Activated CD4-positive, alpha-beta T cell treated with anti-CD3 and anti-CD28 coated beads, Interleukin-2, amount 50 U/mL, for 1 hour (primary cell): ENCODE measurements around the gene LACTBL1.
"Not testable (repeated sequence)": the region's sequence is repeated elsewhere in the genome, so short reads cannot be mapped to it uniquely, and the experiment has no call there.

Source experiments
- DNase-seq: peaks from one replicate; pipeline ENCODE4 v3.0.0-alpha.2; 2020

The LACTBL1 gene, protein sequence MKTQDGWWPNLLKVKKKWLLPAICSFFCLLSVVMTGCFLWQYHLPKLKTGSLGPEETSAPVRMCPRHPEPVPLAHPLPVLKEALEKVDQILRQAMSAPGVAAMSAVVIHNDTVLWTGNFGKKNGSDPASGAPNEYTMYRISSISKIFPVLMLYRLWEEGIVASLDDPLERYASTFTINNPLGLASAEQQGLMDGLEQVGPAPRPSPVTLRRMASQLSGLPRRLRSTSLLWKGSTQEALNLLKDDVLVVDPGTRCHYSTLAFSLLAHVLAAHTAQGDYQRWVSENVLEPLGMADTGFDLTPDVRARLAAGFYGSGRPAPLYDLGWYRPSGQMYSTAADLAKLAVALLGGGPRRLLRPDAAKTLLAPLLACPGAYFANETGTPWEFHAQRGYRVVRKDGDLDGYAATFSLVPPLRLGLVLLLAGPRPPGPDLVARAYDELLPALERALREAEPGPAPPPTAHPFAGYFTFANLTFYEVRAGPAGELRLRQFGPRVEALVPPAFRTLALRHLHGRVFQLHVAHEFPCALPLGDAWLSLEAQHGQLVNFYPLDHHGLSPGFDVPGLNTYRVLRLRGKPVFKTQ

DNA sequence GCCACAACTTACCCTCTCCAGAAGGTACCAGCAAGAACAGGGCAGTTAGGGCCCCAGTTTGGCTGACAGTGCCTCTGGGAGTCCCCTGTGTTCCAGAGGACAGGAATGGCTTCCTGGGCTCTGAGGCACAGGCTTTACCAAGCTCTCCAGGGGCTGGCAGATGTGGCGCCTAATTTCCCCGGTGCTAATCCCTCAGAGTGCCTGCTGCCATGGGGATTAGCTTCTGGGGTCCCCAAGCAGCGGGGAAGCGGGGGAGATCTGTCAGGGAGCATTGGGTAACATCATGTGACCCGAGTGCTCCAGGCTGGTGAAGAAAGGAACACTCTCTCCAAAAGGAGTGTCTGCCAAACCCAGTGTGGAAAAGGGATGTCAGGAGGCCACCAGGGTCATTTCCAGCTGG is at the start of gene LACTBL1:
Gene LACTBL1 (minus strand): TSS at position 107 of the 400 bp plus-strand sequence. CDS start 550 bp downstream, outside the sequence.
- DNase-seq, result no peak

GRCh38 chr1:23021834-23022233 is 49.2 kb upstream of the LACTBL1 start:
- DNase-seq, result no peak

GRCh38 chr1:23020706-23021405 is 48.2 kb upstream of the LACTBL1 start:
- no peak for DNase-seq

- peak; percentile 6 for DNase-seq
These were observed 47.4 kb upstream of the LACTBL1 start for GRCh38 chr1:23019863-23020625.

DNA sequence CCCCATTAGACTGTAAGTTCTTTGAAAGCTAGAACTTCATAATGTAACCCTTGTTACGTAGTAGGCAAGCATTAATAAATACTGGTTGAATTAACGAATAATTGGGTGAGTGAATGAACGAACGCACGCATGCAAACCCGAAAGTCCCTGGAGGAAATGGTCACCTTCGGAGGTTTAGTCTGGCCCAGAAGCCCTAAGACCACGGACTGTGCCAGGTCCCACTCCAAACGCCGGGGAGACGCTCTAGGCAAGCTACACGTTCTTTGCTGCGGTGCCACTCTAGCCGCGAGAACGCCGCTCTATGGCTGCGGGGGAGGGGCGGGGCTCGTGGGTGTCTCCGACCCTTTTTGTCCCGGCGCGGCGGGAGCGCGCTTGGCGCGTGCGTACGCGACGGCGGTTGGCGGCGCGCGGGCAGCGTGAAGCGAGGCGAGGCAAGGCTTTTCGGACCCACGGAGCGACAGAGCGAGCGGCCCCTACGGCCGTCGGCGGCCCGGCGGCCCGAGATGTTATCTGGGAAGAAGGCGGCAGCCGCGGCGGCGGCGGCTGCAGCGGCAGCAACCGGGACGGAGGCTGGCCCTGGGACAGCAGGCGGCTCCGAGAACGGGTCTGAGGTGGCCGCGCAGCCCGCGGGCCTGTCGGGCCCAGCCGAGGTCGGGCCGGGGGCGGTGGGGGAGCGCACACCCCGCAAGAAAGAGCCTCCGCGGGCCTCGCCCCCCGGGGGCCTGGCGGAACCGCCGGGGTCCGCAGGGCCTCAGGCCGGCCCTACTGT is 46.6 kb upstream of the LACTBL1 start, which contains the start of gene KDM1A:
Gene KDM1A (plus strand): TSS at position 375 of the 769 bp plus-strand sequence. CDS start 129 bp downstream, at position 504.
- peak; percentile 94 for DNase-seq

- no peak for DNase-seq
These were observed 46.0 kb upstream of the LACTBL1 start for GRCh38 chr1:23018661-23019093.

DNA sequence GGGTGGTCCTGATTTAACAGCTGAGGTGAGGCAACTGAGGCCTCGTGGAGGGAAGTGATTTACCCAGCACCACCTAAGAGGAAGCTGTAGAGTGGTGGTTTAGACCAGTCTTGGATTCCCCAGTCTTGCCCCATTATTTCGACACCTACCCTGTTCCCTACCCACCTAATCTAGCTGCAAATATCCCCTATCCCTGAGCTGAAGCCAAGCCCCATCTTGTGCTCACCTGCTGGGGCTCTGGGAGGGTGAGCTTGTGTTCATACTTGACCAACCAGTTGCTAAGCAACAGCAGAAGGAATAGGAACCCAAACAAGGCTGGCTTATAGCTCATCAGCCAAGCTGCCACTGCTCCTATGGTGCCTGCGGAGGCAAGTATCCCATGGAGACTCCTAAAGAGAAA is 41.0 kb upstream of the LACTBL1 start:
- no peak for DNase-seq

- DNase-seq, result not testable (repeated sequence)
These were observed 37.4 kb upstream of the LACTBL1 start for GRCh38 chr1:23010025-23010424.

- DNase-seq, result no peak
These were observed 36.2 kb upstream of the LACTBL1 start for GRCh38 chr1:23008901-23009300.

DNA sequence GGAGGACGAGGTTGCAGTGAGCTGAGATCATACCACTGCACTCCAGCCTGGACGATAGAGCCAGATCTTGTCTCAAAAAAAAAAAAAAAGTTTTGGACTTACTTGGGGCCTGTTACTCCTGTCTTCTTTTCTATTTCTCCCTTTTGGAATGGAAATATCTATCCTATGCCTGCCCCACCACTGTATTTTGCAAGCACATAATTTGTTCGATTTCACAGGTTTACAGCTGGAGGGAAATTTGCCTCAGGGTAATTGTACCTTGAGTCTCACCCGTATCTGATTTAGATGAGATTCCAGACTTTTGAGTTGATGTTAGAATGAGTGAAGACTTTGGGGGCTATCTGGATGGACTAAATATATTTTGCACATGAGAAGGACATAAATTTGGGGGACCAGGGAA is 34.4 kb upstream of the LACTBL1 start:
- no peak for DNase-seq

DNA sequence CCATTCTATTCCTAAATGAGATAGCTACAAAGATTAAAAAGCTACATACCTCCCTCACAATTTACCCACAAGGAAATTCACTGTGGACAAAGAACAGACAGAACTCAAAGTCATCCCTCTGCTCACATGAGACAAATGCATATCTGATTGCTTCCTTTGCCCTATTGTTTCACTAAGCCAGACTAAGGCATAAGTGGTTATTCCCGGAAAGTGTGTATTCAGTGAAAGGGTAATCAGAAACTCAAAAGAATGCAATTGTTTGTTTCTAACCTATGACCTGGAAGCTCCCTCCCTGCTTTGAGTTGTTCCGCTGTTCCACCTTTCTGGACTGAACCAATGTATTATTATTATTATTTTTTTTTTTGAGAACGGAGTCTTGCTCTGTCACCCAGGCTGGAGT is 32.1 kb upstream of the LACTBL1 start:
- not testable (repeated sequence) for DNase-seq

DNA sequence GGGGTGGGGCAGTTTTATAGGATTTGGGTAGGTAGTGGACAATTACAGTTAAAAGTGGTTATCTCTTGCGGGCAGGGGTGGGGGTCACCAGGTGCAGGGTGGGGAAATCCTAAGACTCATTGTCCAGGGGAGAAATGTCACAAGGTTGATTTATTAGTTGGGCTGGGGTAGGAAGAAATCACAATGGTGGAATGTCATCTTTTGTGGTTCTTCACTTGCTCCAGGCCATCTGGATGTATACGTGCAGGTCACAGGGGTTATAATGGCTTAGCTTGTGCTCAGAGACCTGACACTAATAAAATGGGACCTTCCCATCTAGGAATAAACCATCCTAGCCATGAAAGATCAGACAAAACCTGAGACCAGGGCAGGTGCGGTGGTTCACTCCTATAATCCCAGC is 31.4 kb upstream of the LACTBL1 start:
- DNase-seq, result no peak

DNA sequence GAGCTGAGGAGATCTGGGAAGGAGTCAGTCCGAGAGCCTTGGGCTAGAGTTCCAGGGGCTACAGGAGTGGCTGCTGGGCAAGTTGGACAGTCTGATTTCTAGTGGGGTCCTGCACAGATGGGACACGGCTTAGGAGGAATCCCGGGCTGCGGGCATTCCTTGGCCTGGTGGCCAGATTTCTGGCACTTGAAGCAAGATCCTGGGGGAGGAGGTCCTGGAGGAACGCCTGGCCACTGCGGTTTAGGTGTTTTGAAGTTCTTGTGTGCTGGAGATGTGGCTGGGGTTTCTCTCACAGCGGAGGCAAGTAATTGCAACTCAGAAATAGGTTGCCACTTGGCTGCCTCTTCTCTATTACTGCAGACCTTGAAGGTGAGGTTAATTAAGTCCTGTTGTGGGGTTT is 29.6 kb upstream of the LACTBL1 start:
- DNase-seq, result not testable (repeated sequence)

GRCh38 chr1:23000133-23000532 is 27.5 kb upstream of the LACTBL1 start:
- DNase-seq, result not testable (repeated sequence)

DNA sequence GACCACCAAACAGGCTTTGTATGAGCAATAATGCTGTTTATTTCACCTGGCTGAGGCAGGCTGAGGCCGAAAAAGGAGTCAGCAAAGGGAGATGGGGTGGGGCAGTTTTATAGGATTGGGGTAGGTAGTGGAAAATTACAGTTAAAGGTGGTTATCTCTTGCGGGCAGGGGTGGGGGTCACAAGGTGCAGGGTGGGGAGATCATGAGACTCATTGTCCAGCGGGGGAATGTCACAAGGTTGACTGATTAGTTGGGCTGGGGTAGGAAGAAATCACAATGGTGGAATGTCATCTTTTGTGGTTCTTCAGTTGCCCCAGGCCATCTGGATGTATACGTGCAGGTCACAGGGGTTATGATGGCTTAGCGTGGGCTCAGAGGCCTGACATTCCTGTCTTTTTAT is 24.9 kb upstream of the LACTBL1 start:
- not testable (repeated sequence) for DNase-seq

- DNase-seq, result no peak
These were observed 23.1 kb upstream of the LACTBL1 start for GRCh38 chr1:22995774-22996173.

- DNase-seq, result not testable (repeated sequence)
These were observed 20.6 kb upstream of the LACTBL1 start for GRCh38 chr1:22993220-22993795.

GRCh38 chr1:22992384-22992783 is 19.7 kb upstream of the LACTBL1 start:
- not testable (repeated sequence) for DNase-seq

DNA sequence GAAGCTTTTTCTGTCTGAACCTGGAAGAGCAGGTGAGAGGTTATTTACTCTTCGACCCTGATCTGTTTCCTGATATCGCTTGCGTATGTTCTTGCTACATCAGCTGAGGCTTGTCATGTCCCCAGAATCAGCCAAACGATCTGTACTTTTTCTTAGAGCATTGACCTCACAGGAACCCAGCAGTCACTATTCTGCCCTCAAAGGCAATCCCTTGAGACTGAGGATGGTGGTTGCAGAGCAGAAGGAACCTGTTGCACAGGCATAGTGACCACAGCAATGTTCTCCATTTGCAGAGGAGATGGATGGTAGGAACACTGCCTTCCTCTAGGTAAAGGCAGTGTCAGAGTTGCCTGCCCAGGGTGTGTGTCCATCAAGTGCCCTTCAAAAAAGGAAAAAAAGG is 11.3 kb upstream of the LACTBL1 start:
- no peak for DNase-seq

DNA sequence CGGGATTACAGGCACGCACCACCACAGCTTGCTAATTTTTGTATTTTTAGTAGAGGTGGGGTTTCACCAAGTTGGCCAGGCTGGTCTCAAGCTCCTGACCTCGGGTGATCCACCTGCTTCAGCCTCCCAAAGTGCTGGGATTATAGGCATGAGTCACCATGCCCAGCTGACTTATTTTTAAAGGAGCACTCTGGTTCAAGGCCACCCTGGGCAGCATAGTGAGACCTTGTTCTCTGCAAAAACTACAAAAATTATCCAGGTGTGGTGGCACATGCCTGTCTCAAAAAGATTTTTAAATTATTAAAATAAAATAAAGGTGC is 7.8 kb upstream of the LACTBL1 start:
- DNase-seq, result not testable (repeated sequence)

DNA sequence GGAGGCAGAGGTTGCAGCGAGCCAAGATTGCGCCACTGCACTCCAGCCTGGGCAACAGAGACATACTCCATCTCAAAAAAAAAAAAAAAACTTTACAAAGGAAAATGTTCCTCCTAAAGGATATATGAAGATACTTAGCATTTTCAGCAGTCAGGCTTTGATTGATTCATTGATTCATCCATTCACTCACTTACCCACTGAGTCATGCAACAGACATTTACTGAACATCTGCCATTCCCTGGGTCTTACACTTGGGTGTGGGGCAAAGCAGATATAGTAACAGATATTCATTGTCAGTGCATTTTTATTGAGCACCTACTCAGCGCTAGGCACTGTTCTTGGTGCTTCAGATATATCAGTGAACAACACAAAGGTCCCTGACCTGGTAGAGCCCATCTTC is 5.6 kb upstream of the LACTBL1 start:
- DNase-seq, result no peak
